ENCODE measurements around the gene PSMG4. TPM values are rescaled to one million over a fixed set of nuclear protein-coding genes. Genes with fewer than 3 reads are reported as not detected.

PSMG4 gene
- total RNA-seq, 1 experiment from 2014 or later = 29.3 TPM

- Histone ChIP-seq H2BK120ac (ENCODE audit: low read depth, low read length, poor library complexity, severe bottlenecking) (no peak overlapping the region), H3K9ac (ENCODE audit: extremely low read depth, insufficient read length, low read length) (no peak overlapping the region), H3K79me1 (ENCODE audit: insufficient read depth, low read depth, low read length, poor library complexity, severe bottlenecking) (no peaks in the 10 kb centered on the region), H3K18ac (ENCODE audit: insufficient read length, low read depth, low read length) (no peak overlapping the region), H3K27ac (ENCODE audit: insufficient read length, low read depth, low read length) (no peak overlapping the region), H3K23me2 (ENCODE audit: insufficient read length, low read depth, low read length, poor library complexity, severe bottlenecking) (no peaks in the 10 kb centered on the region), H2BK12ac (ENCODE audit: insufficient read length, low read depth, low read length) (no peak overlapping the region), H3K4me2 (ENCODE audit: insufficient read depth, insufficient read length, low read length) (no peak overlapping the region), H3K23ac (ENCODE audit: insufficient read length, low read depth, low read length) (no peak overlapping the region), H4K91ac (ENCODE audit: insufficient read length, low read depth, low read length) (no peak overlapping the region), H3K4ac (ENCODE audit: low read depth, low read length) (no peak overlapping the region), H3K4me1 (ENCODE audit: insufficient read depth, low read length) (no peaks in the 10 kb centered on the region), H2BK5ac (ENCODE audit: insufficient read length, low read length) (no peak overlapping the region), H4K20me1 (ENCODE audit: control insufficient read depth, insufficient read depth, insufficient read length) (no peaks in the 10 kb centered on the region), H3K9me3 (ENCODE audit: control insufficient read depth, low read depth, low read length) (no peaks in the 10 kb centered on the region), H3K14ac (ENCODE audit: insufficient read depth, low read length) (no peak overlapping the region), H3T11ph (ENCODE audit: low read length) (no peak overlapping the region), H3K56ac (ENCODE audit: insufficient read length, low read depth, low read length) (no peak overlapping the region), H2BK15ac (ENCODE audit: low read depth, low read length) (no peak overlapping the region), H2AK5ac (ENCODE audit: insufficient read length, low read length) (no peak overlapping the region), H4K8ac (replicated peaks; ENCODE audit: insufficient read length, low read depth, low read length) (no peak overlapping the region), H2BK20ac (ENCODE audit: low read depth, low read length, poor library complexity, severe bottlenecking) (no peak overlapping the region), H2AFZ (ENCODE audit: low read length) (no peak overlapping the region), H4K5ac (ENCODE audit: insufficient read length, low read depth, low read length) (no peak overlapping the region), H3K79me2 (ENCODE audit: insufficient read depth, low read length) (no peaks in the 10 kb centered on the region), H3K27me3 (ENCODE audit: insufficient read depth, low read length) (no peaks in the 10 kb centered on the region)
- H3K27me3 Mint-ChIP-seq (ENCODE audit: low read depth) = peaks cover 1% of the 10 kb centered on the region; the same call in 1 of the 2 replicates
- peaks cover 7 to 35% (median 14%) of the 10 kb centered on the region in 3 experiments; a peak in 6 of 7 replicates for H3K36me3 Mint-ChIP-seq (ENCODE audit: insufficient read depth in 1 of 3, low read depth in 3 of 3)
- DNase-seq = no peak
- H3K4me3 Mint-ChIP-seq = no peak overlapping the region
- TF ChIP-seq CTCF (conservative IDR thresholded peaks at IDR 0.05) = no peak
- H3K27ac Mint-ChIP-seq = no peak overlapping the region
- H3K9me3 Mint-ChIP-seq = peaks cover 0 to 2% of the 10 kb centered on the region in 2 experiments; a peak in 2 of 5 replicates
- H3K4me1 Mint-ChIP-seq = peaks cover 6 to 14% of the 10 kb centered on the region in 2 experiments; a peak in 3 of 4 replicates
- WGBS (ENCODE audit: extremely low coverage, insufficient read length, low lambda C conversion rate) = no CpG with 5 or more reads among the region's 10 CpGs
Observed at GRCh38 chr6:3306848-3307247, 48.1 kb downstream of the PSMG4 start.
